Dermis microvascular lymphatic vessel endothelial cell (primary cell): ENCODE results near the gene SEPTIN1. TPM values are rescaled to one million over a fixed set of nuclear protein-coding genes. Genes with fewer than 3 reads are reported as not detected.
"Not testable (repeated sequence)": the region's sequence is repeated elsewhere in the genome, so short reads cannot be mapped to it uniquely, and the experiment has no call there.

Source experiments
- DNase-seq, 2 donors: peaks; one replicate each; pipeline versions ENCODE4 v3.0.0 to v3.0.0-alpha.2; 2010; ENCODE audit warnings: low read depth in 2 of 2
- total RNA-seq: library from RNA; depleted of rRNA; stranded (reverse); fragments of >200 nt; gene quantifications from 2 replicates; pipeline ENCODE4 v1.2.1, GENCODE V29; 2014

Gene SEPTIN1
- total RNA-seq, 1 donor from 2014 or later = under 0.01 TPM

DNA sequence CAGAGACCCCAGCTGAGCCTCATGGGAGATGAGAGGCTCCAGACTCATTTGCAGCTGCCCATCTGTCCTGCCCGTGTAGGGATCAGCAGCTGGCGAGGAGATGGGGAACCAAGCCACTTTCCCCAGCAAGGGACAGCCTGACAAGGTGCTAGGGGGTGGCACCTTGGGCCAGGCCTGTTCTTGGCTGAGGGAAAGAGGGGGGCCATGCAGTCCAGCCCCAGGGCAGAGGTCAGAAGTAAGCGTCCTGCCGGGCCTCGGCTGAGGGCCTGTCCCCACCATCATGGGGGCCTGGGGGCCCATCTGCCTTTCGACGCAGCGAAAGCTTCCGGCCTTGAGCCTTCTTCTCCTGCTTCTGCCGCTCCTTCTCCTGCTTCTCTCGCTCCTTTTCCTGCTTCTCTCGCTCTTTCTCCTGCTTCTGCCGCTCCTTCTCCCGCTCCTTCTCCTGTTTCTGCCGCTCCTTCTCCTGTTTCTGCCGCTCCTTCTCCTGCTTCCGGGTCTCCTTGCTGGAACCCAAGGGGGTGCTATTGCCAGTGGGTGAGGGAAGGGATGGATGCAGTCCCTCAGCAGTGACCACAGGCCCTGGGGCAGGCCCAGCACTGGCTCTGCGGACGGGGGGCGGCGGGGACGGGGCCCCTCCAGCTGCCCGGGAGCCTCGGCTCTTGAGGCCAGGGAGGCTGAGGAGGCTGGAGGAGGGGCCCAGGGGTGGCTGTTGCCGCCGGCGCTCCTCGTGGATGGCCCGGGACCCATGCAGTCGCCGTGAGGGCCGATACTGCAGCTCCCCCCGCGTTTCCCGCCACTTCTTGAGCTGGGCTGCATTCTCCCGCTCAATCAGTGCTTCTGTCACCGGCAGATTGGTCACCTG lies 24.4 kb downstream of the SEPTIN1 start:
- DNase-seq = no peak

DNA sequence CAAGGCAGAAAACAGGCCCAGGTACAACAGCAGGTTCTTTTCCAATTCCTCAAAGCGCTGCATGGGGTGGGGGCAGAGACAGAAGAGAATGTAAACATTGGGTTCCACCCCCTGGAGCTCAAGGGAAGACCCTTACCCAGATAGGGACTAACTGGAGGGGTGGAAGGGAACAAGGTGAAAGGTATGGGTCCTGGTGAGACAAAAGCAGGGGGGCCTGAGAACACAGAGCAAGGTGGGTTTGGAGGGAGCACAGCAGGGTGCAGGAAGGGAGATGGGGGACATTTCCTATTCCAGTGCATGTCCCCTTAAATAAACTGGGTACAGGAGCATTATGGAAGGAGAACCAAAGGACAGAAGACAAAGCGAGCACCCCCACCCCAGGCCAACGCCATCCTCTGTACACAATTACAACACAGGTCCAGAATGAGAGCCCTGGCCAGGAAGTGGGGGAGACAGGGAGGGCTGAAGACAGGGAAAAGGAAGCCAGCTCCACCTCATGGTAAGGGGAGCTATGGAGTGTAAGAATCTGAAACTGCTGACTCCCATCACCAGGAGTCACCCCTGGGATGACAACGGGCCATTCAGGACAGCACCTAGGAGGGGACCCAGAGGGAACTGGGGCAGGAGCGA lies 25.2 kb downstream of the SEPTIN1 start:
- no peak for DNase-seq

DNA sequence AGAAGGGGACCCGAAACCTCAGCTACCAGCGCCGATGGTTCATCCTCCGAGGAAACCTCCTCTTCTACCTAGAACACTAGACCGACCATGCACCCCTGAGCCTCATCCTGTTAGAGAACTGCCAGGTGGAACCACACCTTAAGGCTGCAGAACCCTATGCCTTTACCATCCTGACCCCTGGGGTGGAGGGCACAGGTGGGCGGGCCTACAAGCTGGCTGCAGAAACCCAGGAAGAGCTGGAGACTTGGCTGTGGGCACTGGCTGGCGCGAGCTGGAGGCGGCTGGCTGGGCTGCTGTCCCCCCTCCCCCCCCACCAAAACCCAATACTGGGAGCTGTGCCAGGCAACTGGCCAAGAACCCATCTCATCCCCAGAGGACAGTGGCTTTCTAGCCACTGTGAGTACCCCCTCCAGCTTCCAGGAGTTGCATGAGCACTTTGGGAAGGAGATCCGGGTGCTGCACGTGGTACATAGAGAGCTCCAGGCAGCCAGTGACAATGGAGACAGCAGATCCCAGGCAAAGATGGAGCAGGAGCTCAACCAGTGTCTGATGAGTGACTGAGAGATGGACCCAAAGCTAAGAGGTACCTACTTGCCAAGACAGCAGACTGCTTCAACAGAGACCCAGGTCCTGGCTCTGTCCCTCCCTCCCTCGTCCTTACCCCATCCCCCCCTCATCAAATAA lies 25.8 kb downstream of the SEPTIN1 start:
- no peak for DNase-seq

DNA sequence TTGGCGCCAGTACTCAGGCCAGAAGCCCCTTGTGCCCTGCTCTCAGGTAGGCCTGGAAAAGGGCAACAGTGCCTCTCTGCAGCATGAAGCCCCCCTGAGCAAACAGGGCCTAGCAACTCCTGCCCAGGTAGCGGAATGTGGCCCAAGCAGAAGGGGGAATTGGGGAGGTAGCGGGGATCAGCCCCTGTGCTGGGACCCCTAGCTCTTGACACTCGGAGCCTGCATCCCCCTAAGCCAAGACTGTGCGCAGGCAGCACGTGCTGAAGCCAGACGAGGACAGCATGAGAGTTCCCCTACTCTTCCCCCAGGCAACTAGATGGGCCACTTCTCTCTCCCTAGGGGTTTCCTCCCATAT lies 26.4 kb downstream of the SEPTIN1 start:
- no peak for DNase-seq

DNA sequence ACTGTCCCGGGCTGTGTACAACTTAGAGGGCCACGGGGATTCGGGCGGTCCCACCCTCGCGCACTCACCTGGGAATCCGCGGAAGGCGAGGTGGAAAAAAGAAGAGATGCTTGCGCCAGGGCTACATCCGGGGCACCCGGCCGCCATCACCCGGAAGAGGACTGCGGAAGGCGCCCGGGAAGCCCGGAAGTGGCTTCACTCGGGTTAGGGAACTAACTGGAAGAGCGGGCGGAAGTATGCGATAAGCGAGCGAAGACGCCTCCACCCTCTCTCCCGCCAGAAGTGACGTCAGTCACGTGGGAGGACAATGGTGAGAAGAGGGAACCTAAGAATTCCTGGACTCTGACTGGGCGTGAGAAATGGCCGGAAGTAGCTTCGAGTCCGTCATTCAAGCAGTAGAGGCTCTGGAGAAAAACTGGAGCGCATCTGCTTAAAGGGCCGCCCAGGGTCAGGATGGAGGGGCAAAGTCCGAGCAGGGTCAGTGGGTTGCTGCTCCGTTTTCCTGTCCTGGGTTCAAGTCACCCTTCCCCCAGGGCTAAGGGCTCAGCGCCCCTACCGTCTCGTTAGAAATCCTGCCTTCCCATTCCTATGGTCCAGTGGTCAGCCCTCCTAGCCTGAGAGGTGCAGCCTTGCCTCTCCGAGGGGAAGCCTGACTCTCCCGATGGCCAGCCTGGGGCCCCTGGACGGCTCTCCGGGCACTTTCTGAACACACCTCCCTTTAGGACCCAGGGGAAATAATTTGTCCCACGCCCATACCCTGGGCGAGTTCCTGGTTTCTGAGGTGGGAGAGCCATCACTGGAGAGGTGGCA lies 27.0 kb downstream of the SEPTIN1 start, which contains the start of gene CD2BP2:
Gene CD2BP2 (minus strand): TSS at position 165 of the 810 bp plus-strand sequence. CDS start 627 bp downstream, outside the sequence.
- DNase-seq = peak; percentile 96 to 99

DNA sequence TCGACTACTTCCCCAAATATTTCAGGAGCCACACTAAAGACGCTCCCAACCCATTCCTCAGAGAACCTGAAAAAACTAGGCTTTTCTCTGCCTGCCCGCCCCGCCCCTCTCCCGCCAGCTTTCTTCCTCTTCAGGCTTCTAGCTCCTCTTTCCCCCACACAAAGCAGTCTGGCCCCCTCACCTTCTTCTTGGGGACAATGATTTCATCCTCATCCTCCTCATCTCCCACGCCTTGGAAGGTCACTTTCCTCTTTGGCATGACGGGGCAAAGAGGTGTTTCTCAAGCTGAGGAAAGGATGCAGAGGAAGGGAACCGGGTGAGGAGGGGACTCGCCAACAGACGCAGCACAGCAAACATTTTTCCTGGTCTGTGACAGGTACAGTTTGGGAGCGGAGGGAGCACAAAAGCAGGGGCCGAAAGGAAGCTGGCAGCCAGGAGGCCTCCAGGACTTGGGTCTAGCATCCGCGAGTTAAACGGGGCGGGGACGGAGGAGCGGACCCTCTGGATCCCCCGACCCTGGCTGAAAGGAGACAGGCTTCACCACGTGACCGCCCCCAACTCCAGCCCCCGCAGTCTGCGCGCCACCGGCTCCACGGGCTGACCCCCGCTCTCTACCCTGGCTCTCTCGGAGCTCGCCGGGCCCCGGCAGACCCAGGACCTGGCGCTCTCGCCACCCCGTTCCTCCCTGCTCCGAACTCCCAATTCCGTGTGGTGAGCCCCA lies 27.8 kb downstream of the SEPTIN1 start:
- peak in 1 of 2 donors; percentile 36 for DNase-seq

DNA sequence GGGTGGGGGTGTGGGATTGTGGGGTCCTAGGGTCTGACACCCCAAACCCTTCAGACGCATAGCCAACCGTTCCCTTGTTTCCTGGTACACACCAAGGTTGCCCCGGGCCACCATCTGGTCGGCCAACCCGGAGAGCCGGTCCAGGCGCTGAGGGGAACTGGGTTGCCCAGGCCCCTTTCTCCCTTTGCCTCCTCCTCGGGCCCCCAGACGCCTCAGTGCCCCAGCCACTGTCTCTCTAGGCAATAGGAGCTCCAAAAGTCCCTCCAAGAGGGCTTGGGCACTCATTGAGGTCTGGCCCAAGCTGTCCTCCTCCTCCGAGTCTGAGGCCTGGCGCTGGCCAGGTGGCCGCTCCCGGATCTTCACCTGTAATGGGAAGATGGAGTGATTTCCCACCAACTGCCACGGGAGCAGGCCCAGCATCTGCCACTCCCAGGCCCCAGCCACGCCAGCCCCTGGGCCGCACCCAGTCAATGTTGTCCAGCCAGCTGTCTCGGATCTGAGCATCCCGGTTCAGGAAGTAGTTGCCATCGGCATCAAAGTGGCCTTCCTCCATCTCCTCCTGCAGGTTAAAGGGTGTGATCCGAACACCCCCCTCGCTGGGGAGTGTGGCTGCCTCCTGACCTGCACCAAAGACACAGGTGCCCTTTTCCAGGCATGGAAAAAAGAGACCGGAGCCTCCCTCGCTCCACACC lies 28.8 kb downstream of the SEPTIN1 start:
- no peak for DNase-seq

DNA sequence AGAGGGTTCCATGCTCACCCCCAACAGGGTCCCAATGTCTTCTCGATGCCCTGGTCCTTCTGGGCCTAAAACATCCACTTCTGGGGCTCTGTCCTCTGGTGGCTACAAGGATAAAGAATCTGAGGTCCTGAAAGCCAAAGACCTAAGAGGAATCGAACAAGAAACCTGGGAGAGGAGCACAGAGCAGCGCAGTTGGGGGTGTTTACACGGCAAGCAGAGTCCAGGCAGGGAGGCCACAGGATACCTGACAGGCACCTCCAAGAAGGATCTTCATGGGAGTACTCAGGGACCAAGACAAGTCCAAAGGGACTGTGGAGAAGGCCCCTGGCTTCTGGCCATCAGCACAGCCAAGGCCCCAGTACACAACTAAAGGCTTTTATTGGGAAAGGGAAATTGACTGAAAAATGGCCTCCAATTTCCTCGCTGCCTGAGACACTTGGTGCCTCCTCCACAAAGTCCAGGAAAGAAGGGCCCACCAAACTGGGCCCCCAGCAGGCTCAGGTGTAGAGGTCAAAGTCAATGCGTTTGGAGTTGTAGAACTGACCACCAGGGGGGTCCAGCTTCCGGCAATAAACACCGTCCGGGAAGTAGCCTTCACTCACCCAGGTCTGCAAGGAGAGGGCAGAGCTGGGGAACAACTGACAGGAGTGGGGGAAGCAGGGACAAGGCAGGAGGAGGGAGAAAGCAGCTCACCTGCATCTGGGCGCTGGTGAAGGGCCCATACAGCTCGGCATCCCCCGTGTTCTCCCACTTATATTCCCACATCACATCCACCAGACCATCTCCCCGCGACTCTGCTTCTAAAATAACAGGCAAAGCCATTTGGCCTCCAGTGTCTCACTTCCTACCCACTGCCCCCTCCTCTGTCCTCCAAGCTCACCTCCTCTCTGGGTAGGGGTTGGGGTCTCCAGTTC lies 29.6 kb downstream of the SEPTIN1 start:
- DNase-seq = no peak

DNA sequence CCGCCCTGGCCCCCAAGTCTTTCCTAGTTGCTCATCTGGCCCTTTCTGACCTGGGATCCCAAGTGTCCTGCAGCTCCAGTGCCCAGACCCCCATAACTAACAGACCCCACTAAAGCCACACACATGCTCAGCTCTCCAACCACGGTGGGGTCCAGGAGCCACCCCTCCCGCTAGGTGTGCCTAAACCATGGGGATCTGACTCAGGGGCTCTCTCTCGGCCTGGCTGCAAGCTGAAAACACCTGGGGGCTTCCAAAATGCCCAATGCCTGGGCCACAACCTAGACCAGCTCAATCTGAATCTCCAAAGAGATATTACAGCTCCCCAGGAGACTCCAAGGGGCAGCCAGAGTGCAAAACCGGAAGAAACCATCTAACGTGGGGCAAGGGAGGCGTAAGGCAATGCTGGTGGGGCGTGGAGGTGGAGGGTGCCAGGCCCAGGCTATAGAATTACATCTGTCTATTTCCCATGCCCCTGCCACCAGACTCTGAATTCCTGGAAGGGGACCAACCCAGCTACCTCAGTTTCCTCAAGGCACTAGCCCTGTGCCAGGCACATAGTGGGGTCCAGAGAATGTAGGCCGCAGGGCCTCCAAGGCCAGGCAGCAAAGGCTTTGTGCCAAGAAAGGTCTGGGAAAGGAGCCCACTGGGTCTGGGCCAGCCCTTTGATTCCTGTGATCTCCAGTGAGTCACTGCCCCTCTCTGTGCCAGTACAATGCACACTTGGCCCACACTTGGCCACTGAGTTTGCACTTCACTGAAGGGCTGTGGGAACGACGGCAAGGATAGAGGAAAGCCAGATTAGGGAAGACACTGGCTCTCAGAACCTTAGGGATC lies 30.6 kb downstream of the SEPTIN1 start:
- peak; percentile 84 to 97 for DNase-seq

DNA sequence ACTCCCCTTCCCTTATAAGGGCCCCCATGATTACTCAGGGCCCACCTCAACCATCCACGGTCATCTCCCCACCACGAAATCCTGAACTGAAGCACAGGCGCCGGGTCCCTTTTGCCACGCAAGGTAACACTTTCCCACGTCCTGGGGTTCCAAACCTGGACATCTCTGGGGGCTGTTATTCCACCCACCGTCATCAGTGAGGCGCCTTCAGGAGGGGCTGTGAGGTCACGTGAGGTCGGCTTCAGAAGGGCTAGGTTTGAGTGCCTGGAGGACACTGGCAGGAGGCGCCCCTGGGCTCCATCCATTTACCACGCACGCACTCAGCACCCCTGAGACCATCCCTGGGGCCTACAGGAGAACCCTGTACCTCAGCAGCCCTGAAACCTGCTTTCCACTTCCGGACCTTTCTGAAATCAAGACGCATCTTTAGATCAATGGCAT lies 31.3 kb downstream of the SEPTIN1 start:
- DNase-seq = no peak

DNA sequence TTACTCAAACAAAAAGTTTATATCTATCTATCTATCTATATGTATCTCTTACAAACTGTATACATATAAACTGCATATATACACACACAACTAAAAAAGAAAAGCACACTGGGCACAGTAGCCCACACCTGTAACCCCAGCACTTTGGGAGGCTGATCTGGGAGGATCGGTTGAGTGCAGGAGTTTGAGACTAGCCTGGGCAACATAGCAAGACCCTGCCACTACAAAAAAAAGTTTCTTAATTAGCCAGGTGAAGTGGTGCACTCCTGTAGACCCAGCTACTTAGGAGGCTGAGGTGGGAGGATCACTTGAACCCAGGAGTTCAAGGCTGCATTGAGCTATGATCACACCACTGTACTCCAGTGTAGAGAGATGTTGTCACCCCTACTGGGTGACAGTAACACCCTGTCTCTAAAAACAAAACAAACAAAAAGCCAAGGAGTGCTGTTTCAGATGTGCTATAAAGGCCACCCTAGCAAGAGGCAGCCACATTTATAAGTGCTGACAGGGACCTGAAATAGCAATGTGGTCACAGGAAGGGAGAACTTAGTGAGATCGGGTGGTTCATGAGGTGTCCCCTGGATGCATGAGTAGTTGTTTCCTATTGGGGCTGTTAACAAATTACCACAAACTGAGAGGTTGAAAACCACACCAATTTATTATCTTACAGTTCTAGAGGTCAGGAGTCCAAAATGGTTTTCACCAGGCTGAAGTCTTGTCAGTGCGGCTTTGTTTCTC lies 32.1 kb downstream of the SEPTIN1 start:
- DNase-seq = no peak

DNA sequence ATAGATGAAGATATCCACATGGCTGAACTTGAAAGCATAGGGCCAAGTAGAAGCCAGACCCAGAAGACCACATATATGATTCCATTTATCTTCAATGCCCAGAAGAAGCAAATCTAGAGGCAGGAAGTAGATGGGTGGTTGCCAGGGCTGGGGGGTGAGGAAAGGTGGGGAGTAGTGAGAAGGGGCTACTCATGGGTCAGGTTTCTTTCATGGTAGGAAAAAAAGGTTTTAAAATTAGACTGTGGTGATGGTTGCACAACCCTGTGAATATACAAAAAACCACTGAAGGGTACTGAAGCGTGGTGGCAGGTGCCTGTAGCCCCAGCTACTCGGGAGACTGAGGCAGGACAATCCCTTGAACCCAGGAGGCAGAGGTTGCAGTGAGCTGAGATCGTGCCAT lies 32.7 kb downstream of the SEPTIN1 start:
- no peak for DNase-seq

DNA sequence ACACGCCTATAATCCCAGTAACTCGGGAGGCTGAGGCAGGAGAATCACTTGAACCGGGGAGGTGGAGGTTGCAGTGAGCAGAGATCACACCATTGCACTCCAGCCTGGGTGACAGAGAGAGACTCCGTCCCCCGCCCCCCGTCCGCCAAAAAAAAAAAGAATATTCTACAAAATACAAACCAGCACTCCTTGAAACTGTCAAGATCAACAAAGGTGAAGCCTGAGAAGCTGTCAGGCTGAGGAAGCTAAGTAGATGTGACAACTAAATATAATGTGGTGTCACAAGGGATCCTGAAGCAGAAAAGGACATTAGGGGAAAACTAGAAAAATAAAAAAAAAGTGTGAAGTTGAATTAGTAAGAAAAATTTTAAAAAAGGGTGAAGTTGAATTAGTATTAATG lies 33.4 kb downstream of the SEPTIN1 start:
- DNase-seq = no peak

DNA sequence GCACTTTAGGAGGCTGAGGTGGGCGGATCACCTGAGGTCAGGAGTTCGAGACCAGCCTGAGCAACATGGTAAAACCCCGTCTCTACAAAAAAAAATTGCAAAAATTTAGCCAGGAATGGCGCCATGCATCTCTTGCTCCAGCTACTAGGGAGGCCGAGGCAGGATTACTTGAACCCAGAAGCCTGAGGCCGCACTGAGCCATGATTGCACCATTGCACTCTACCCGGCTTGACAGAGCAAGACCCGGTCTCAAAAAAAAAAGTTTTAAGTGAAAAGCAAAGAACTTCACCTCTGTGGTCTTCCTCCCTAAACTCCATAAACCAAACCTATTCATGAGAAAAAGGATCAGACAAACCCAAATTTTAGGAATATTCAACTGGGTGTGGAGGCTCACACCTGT lies 34.2 kb downstream of the SEPTIN1 start:
- DNase-seq = no peak

DNA sequence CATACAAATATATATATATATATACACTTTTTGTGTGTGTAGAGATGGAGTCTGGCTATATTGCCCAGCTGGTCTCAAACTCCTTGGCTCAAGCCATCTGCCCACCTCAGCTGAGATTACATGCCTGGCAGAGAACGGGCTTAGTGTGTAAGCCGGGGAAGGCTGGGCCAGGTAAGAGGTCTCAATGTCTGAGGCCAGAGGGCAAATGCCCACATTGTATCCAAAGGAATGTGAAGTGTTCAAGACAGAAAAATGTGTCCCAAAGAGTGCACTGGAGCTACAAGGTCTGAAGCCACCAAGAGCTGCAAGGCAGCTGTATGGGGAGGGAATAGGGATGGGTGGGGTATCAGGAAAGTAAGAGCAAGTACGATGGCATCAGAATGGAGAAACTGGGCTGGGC lies 36.1 kb downstream of the SEPTIN1 start:
- DNase-seq = no peak

DNA sequence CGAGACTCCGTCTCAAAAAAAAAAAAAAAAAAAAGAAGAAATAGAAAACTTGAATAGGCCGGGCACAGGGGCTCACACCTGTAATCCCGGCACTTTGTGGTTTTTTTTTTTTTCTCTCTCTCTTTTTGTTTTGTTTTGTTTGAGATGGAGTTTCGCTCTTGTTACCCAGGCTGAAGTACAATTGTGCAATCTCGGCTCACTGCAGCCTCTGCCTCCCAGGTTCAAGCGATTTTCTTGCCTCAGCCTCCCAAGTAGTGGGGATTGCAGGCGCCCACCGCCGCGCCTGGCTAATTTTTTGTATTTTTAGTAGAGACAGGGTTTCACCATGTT lies 38.9 kb downstream of the SEPTIN1 start:
- not testable (repeated sequence) for DNase-seq

DNA sequence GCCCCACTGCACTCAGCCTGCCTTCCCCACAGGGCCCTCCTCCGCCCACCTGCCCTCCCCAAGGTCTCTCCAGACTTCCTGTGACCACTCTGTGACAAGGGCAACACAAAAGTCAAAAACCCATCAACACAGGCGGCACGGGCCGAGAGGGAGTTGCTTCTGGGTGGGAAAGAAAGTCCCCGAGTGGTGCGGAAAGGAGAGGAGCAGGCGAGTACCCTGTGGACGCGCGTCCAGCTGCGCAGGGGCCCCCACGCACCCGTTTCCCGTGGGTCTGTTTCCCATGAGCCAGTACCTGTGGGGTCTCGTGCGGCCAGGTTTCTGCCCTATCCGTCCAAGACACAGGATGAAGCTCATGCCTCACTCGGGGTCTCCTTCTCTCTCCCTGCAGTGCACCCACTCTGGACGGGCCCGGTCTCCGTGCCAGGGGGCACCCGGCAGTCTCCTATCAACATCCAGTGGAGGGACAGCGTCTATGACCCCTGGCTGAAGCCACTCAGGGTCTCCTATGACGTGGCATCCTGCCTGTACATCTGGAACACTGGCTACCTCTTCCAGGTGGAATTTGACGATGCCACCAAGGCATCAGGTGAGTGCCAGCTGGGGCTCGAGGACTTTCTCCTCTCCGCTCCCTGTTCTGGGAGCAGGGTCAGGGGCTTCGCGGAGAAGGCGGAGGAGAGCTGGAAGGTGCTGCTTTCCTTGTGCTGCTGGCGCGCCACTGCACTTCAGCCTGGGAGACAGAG lies 39.4 kb downstream of the SEPTIN1 start:
- no peak for DNase-seq
